GM13977 (cell line): ENCODE data around the gene BANK1.

Experiments
- DNase-seq: peaks from one replicate; pipeline ENCODE4 v3.0.0; 2012; ENCODE audit warnings: low spot score
- in situ Hi-C: fragments of 300-500 bp; cut with MboI; formaldehyde crosslinking; loops from one replicate; pipeline ENCODE4 v1.12.0; 2022; ENCODE audit warnings: low sequenced_read_pairs, low pct_unique_long_range_greater_than_20kb, mixed read lengths, inconsistent platforms; ENCODE audit not compliant: unreplicated experiment
- TF ChIP-seq, protein P1 (sequence below): IDR thresholded peaks from 2 replicates; pipeline ENCODE4 v1.5.1; 2012; ENCODE audit warnings: mild to moderate bottlenecking, control low read depth; ENCODE audit not compliant: insufficient read depth; ENCODE audit errors: extremely low read depth, missing control alignments

BANK1 gene

DNA sequence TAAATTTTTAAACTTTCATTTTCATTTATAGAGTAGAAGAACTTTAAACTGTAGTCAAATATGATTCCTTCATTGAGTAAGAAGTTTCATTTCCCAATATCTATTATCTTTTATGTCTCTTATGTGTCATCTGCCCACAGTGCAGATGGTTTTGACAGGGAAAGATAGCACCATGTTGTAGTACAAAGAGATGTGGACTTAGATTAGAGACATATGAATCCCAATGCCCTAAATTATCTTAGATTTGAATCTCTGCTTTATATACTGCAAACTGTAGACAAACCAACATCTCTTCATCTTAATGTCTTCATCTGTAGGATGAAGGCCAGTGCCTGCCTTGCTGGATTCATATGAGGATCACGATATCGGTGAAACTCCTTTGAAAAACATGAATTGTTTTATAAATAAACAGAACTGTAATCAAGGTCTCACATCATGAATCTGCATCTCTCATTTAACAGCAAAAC is 217.5 kb downstream of the BANK1 start:
- in situ Hi-C loops = no loop called here

GRCh38 chr4:102008711-102009110 is 218.2 kb downstream of the BANK1 start:
- TF ChIP-seq, protein P1, sequence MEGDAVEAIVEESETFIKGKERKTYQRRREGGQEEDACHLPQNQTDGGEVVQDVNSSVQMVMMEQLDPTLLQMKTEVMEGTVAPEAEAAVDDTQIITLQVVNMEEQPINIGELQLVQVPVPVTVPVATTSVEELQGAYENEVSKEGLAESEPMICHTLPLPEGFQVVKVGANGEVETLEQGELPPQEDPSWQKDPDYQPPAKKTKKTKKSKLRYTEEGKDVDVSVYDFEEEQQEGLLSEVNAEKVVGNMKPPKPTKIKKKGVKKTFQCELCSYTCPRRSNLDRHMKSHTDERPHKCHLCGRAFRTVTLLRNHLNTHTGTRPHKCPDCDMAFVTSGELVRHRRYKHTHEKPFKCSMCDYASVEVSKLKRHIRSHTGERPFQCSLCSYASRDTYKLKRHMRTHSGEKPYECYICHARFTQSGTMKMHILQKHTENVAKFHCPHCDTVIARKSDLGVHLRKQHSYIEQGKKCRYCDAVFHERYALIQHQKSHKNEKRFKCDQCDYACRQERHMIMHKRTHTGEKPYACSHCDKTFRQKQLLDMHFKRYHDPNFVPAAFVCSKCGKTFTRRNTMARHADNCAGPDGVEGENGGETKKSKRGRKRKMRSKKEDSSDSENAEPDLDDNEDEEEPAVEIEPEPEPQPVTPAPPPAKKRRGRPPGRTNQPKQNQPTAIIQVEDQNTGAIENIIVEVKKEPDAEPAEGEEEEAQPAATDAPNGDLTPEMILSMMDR = no peak
- DNase-seq = no peak
- in situ Hi-C loops = no loop called here

More for the DNA sequence above, 217.5 kb downstream of the BANK1 start:
- DNase-seq = peak; percentile 38
- TF ChIP-seq, protein P1 = no peak

- DNase-seq = no peak
- in situ Hi-C loops = no loop called here
- TF ChIP-seq, protein P1 = no peak
Measured at GRCh38 chr4:102022343-102022742, 231.8 kb downstream of the BANK1 start.

DNA sequence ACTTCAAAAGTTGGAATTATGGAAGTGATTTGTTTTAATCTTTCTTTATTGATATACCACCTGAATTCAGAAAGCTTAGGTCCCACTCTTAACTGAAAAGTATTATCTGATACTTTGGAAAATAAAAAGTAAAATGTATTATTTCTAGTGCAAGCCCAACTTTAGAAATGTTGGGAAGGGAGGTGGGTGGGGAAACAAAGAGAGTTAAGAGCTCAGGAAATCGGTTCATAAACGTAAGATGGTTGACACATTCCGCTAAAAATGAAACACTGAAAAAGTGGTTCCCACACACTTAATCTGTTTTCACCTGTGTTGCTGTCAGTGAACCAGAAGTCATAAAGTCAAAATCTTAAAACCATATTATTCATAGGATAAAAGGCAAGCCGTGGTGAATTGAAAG is 237.4 kb downstream of the BANK1 start:
- DNase-seq = no peak
- in situ Hi-C loops = no loop called here
- TF ChIP-seq, protein P1 = no peak

- DNase-seq = no peak
- in situ Hi-C loops = no loop called here
- TF ChIP-seq, protein P1 = no peak
Measured at GRCh38 chr4:102031406-102031805, 240.9 kb downstream of the BANK1 start.

DNA sequence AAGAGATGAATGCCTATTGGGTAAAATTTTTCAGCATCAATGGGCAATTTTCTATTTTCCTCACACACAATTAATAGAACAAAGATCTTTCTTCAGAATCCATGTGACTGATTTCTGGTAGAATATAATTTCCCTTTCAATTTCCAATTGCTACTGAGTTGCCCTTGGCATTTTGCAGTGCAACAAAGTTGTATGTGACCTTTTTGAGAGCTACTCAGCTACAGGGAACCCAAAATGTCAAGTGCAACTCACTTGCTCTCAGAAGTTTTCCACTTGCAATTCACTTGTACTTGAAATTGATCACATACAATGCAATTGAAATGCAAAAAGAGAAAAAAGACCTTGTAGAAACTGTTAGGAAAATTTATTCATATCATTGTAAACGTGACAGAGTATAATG is 245.5 kb downstream of the BANK1 start:
- in situ Hi-C loops = no loop called here
- DNase-seq = no peak

More for the DNA sequence above, 245.5 kb downstream of the BANK1 start:
- TF ChIP-seq, protein P1 = no peak
